K562 (cell line): Measurements from ENCODE around the gene SLAIN1. TPM values are rescaled to one million over a fixed set of nuclear protein-coding genes. Genes with fewer than 3 reads are reported as not detected.

Experiments
- ATAC-seq: fragments of 200-7000 bp; cut with Tn5 transposase; 3 replicates; pipeline ENCODE4 v1.9.1; 2020; ENCODE audit warnings: moderate library complexity
- BruUV-seq: library from RNA; stranded (reverse); fragments of 400-500 nt; replicated peaks from 2 replicates; lab custom pipeline; 2021; lab: Mats Ljungman, UMichigan
- CTCF ChIA-PET: fragments of 300-600 bp; formaldehyde crosslinking; extraction: SDS; loops from one replicate; lab custom pipeline; 2021; ENCODE audit warnings: low intra/inter-chr PET ratio; lab: Yijun Ruan, JAX
- POLR2A ChIA-PET: fragments of 300-600, 350-650 bp; sonication (Branson Sonifier 250); formaldehyde crosslinking; extraction: SDS; loops from one replicate; lab custom pipeline; 2021; ENCODE audit warnings: antibody characterized with exemption, inconsistent platforms; lab: Yijun Ruan, JAX
- DNase-seq, 4 experiments: peaks; one replicate each; pipeline versions ENCODE4 v3.0.0 to v3.0.0-alpha.2; 2011 to 2018; ENCODE audit warnings: low spot score in 3 of 4, mixed read lengths in 3 of 4; ENCODE audit errors: extremely low read depth in 1 of 4
- FAIRE-seq: peaks from 2 replicates; lab custom pipeline; 2011; peaks lifted over from hg19 to GRCh38; lab: Jason Lieb, UNC
- H2AFZ ChIP-seq: 2 replicates; pipeline ENCODE4 v1.6.0; 2011; ENCODE audit warnings: low read depth, low read length, control low read depth, inconsistent platforms
- H3K27ac ChIP-seq: fragments of 200-600 bp; 3 replicates; pipeline ENCODE4 v1.8.0; 2011; ENCODE audit warnings: low read depth, mild to moderate bottlenecking, control low read depth, inconsistent platforms, low read length, moderate library complexity, mixed read lengths; ENCODE audit errors: extremely low read depth
- H3K27me3 ChIP-seq, 2 experiments: fragments of 300-600 bp in 1 of 2; 2 replicates in 1 of 2; 3 replicates in 1 of 2; pipeline versions ENCODE4 v1.6.0 to v1.8.0; 2011; ENCODE audit warnings: inconsistent platforms in 2 of 2, low read length in 2 of 2, mild to moderate bottlenecking in 1 of 2, mixed read lengths in 1 of 2, moderate library complexity in 1 of 2; ENCODE audit not compliant: control insufficient read depth in 2 of 2, insufficient read depth in 2 of 2
- H3K36me3 ChIP-seq: fragments of 300-600 bp; 3 replicates; pipeline ENCODE4 v1.8.0; 2011; ENCODE audit warnings: mild to moderate bottlenecking, low read length, inconsistent platforms; ENCODE audit not compliant: control insufficient read depth, insufficient read depth
- H3K4me1 ChIP-seq, 2 experiments: fragments of 200-600 bp in 1 of 2; replicated peaks in 1 of 2; 2 replicates in 1 of 2; 3 replicates in 1 of 2; pipeline versions ENCODE4 v1.5.1 to v1.8.0; 2011; ENCODE audit warnings: inconsistent platforms in 2 of 2, low read length in 2 of 2, mild to moderate bottlenecking in 1 of 2, mixed read lengths in 1 of 2, moderate library complexity in 1 of 2; ENCODE audit not compliant: control insufficient read depth in 2 of 2, insufficient read depth in 2 of 2
- H3K4me2 ChIP-seq: 2 replicates; pipeline ENCODE4 v1.6.1; 2011; ENCODE audit warnings: low read length, control low read depth, inconsistent platforms, mixed read lengths; ENCODE audit not compliant: insufficient read depth
- H3K4me3 ChIP-seq: fragments of 200-600 bp; sonication (generic), shearing (Covaris generic); 2 replicates; pipeline ENCODE4 v1.5.1; 2016; ENCODE audit warnings: control low read depth, inconsistent platforms
- H3K79me2 ChIP-seq: fragments of 200-600 bp; 3 replicates; pipeline ENCODE4 v1.8.0; 2011; ENCODE audit warnings: low read length, inconsistent platforms; ENCODE audit not compliant: control insufficient read depth, insufficient read depth
- H3K9ac ChIP-seq, 2 experiments: 2 replicates each; pipeline versions ENCODE4 v1.6.0 to v1.6.1; 2011; ENCODE audit warnings: low read depth in 2 of 2, low read length in 2 of 2, control low read depth in 1 of 2, inconsistent platforms in 1 of 2, mild to moderate bottlenecking in 1 of 2, mixed read lengths in 1 of 2; ENCODE audit not compliant: insufficient read depth in 1 of 2
- H3K9me1 ChIP-seq: one replicate; pipeline ENCODE4 v1.6.0; 2011; ENCODE audit warnings: inconsistent platforms, mild to moderate bottlenecking, low read length, moderate library complexity; ENCODE audit not compliant: control insufficient read depth, insufficient read depth
- H3K9me3 ChIP-seq: replicated peaks from 2 replicates; pipeline ENCODE4 v1.5.1; 2011; ENCODE audit warnings: low read depth, low read length, inconsistent platforms; ENCODE audit not compliant: control insufficient read depth, insufficient read depth
- H4K20me1 ChIP-seq: replicated peaks from 2 replicates; pipeline ENCODE4 v1.6.1; 2011; ENCODE audit warnings: low read length, inconsistent platforms, mixed read lengths; ENCODE audit not compliant: control insufficient read depth, insufficient read depth
- HNRNPLL ChIP-seq: fragments of 200-400 bp; formaldehyde crosslinking; IDR thresholded peaks from 2 replicates; pipeline ENCODE4 v1.6.1; 2017; ENCODE audit warnings: low read length, low read depth, mild to moderate bottlenecking; ENCODE audit not compliant: poor library complexity, severe bottlenecking
- SREBF1 ChIP-seq: fragments of 150-350 bp; IDR thresholded peaks from 2 replicates; pipeline ENCODE4 v1.6.1; 2014; ENCODE audit warnings: antibody characterized with exemption, low read depth, low read length, borderline replicate concordance
- TGIF2 ChIP-seq: sonication (generic); formaldehyde crosslinking; IDR thresholded peaks from 2 replicates; pipeline ENCODE4 v1.8.1; 2022; ENCODE audit warnings: mild to moderate bottlenecking, missing genetic modification reagents, moderate library complexity
- TRIM28 ChIP-seq: fragments of 450-650 bp; IDR thresholded peaks from 2 replicates; pipeline ENCODE4 v1.6.1; 2017
- ZBTB43 ChIP-seq: sonication (generic); formaldehyde crosslinking; IDR thresholded peaks from 2 replicates; pipeline ENCODE4 v1.8.0; 2023; ENCODE audit warnings: mild to moderate bottlenecking, missing genetic modification reagents
- ZNF57 ChIP-seq: fragments of 450-650 bp; formaldehyde crosslinking; IDR thresholded peaks from 2 replicates; pipeline ENCODE4 v1.4.0; 2020; ENCODE audit warnings: mild to moderate bottlenecking, moderate library complexity
- WGBS: fragments of 100-300 bp; shearing (Covaris generic); methylation state at CpG from one replicate; pipeline ENCODE4 v1.1.6; 2016; ENCODE audit warnings: low coverage, mixed read lengths; ENCODE audit not compliant: insufficient coverage; ENCODE audit errors: missing lambda C conversion rate; 5-methylcytosine and 5-hydroxymethylcytosine counted together
- in situ Hi-C: fragments of 300-500 bp; cut with MboI; formaldehyde crosslinking; loops from 4 replicates; pipeline ENCODE4 v1.15.0; 2018; ENCODE audit warnings: inconsistent platforms, mixed read lengths
- intact Hi-C: fragments of 100-400 bp; cut with micrococcal nuclease; formaldehyde crosslinking; loops from 2 replicates; pipeline ENCODE4 v1.14.2; 2022
- polyA plus RNA-seq, 8 experiments: library from polyadenylated mRNA; depleted of rRNA in 4 of 8; stranded (reverse) in 5 of 8; unstranded in 3 of 8; fragments of >200 nt; fragmentation: Nextera tagmentation in 2 of 8; fragmentation: Illumina TruSeq in 1 of 8; extraction: Ambion mirVana in 2 of 8; extraction: Trizol in 1 of 8; gene quantifications; 2 replicates each; pipeline versions ENCODE4 v1.2.1 to v1.2.3, GENCODE V29; 2011 to 2014; ENCODE audit warnings: inconsistent platforms in 1 of 8, missing spikeins in 1 of 8
- total RNA-seq, 7 experiments: library from RNA; depleted of rRNA in 6 of 7; stranded (reverse); fragments of >200 nt in 6 of 7; fragmentation: Illumina TruSeq in 2 of 7; extraction: Trizol in 2 of 7; gene quantifications; 2 replicates each; pipeline versions ENCODE4 v1.2.1 to v1.2.3, GENCODE V29; 2011 to 2021; ENCODE audit warnings: low replicate concordance in 1 of 7
- TF ChIP-seq, protein P1 (sequence below): sonication (generic); formaldehyde crosslinking; IDR thresholded peaks from 2 replicates; pipeline ENCODE4 v1.8.0; 2023; ENCODE audit warnings: mild to moderate bottlenecking, missing genetic modification reagents

The SLAIN1 gene
- total and polyA plus RNA-seq, 9 of the 15 experiments (the other 6 are each of a cell fraction or from before 2014, with no cell fraction given) = 0.07 to 0.40 (median 0.10) TPM; not detected in 3

DNA sequence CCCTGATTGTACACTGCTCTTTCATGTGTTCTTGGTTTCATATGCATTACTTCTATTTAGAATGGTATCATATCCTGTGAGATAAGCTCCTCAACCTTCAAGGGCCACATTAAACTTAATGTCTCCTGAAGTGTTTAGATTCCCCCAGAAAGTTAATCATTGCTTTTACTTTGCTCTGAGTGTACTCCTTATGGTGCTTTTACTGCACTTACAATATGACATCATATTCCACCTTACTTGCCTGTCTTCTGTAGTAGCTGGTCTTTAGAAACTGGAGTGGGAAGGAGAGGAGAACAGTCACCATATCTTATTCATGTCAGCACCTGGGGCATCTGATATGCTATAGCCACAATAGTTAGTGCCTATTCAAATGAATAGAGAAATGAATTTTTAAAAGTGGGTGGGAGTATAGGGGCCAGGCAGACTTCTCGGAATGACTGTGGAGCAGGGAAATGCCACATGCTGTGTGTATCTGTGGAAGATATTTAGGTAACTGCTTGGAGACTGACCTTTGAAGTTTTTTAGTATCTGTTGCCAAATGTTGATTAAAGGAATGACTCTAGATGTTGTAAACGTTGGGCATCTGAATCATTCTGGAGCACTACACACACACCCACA, 40.2 kb downstream of the SLAIN1 start:
- no peaks in the 10 kb centered on the region for H3K9me3 ChIP-seq
- no peaks in the 10 kb centered on the region for H3K79me2 ChIP-seq
- no TSS peak for BruUV-seq
- POLR2A ChIA-PET = no interaction called here
- no peak for DNase-seq
- H3K4me3 ChIP-seq = no peak overlapping the region
- TF ChIP-seq ZBTB43 (CRISPR knock-in tag) (no peak), TRIM28 (no peak), ZNF57 (CRISPR knock-in tag) (no peak), SREBF1 (no peak), HNRNPLL (no peak), TGIF2 (CRISPR knock-in tag) (no peak)
- TF ChIP-seq, protein P1, sequence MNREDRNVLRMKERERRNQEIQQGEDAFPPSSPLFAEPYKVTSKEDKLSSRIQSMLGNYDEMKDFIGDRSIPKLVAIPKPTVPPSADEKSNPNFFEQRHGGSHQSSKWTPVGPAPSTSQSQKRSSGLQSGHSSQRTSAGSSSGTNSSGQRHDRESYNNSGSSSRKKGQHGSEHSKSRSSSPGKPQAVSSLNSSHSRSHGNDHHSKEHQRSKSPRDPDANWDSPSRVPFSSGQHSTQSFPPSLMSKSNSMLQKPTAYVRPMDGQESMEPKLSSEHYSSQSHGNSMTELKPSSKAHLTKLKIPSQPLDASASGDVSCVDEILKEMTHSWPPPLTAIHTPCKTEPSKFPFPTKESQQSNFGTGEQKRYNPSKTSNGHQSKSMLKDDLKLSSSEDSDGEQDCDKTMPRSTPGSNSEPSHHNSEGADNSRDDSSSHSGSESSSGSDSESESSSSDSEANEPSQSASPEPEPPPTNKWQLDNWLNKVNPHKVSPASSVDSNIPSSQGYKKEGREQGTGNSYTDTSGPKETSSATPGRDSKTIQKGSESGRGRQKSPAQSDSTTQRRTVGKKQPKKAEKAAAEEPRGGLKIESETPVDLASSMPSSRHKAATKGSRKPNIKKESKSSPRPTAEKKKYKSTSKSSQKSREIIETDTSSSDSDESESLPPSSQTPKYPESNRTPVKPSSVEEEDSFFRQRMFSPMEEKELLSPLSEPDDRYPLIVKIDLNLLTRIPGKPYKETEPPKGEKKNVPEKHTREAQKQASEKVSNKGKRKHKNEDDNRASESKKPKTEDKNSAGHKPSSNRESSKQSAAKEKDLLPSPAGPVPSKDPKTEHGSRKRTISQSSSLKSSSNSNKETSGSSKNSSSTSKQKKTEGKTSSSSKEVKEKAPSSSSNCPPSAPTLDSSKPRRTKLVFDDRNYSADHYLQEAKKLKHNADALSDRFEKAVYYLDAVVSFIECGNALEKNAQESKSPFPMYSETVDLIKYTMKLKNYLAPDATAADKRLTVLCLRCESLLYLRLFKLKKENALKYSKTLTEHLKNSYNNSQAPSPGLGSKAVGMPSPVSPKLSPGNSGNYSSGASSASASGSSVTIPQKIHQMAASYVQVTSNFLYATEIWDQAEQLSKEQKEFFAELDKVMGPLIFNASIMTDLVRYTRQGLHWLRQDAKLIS (CRISPR knock-in tag) = no peak
- H3K36me3 ChIP-seq = no peaks in the 10 kb centered on the region
- no peaks in the 10 kb centered on the region for H3K27me3 ChIP-seq
- no peak overlapping the region for H2AFZ ChIP-seq
- intact Hi-C loops = no loop called here
- 0% methylated on average over 2 of the region's 2 CpGs for WGBS
- no peaks in the 10 kb centered on the region for H4K20me1 ChIP-seq
- no peak overlapping the region for H3K27ac ChIP-seq
- H3K4me1 ChIP-seq = no peaks in the 10 kb centered on the region
- H3K4me2 ChIP-seq = no peak overlapping the region
- in situ Hi-C loops = no loop called here
- H3K9me1 ChIP-seq = no peaks in the 10 kb centered on the region
- FAIRE-seq = no peak
- ATAC-seq = no peak
- no peak overlapping the region for H3K9ac ChIP-seq
- CTCF ChIA-PET = no interaction called here
